Activated CD4-positive, alpha-beta T cell treated with anti-CD3 and anti-CD28 coated beads, Interleukin-2, amount 50 U/mL, for 4 hours (primary cell): ENCODE data around the gene TPCN2.

ENCODE experiments used
- DNase-seq, 2 experiments: peaks; one replicate each; pipeline ENCODE4 v3.0.0-alpha.2; 2020

The TPCN2 gene

DNA sequence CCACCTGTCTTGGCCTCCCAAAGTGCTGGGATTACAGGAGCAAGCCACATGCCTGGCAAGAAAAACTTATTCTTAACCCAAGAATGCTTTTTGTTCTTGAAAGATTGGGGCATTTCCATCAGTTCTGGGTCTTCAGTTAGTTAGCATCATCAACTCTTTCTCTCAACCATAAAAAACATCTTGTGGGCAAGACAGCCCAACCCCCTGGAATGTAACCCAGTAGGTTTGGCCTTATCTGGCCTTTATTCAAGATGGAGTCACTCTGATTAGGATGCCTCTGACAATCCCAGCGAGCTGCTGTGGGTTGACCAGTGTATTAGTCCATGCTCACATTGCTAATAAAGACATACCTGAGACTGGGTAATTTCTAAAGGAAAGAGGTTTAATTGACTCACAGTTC is 9.2 kb upstream of the TPCN2 start:
- DNase-seq, result no peak

DNA sequence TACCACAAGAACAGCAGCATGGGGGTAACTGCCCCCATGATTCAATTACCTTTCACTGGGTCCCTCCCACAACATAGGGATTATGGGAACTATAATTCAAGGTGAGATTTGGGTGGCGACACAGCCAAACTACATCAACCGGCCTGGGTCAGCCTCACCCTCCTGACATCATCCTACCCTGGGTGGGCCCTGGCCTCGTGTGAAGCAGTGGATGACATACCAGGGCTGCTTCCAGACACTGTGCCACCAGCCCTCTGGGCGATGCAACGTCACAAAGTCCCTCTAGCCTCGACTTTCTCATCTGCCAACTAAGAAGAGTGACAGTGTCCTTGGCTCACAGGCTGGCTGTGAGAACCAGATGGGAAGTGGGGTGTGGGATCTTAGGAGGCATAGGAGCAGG is 8.7 kb upstream of the TPCN2 start:
- no peak for DNase-seq

DNA sequence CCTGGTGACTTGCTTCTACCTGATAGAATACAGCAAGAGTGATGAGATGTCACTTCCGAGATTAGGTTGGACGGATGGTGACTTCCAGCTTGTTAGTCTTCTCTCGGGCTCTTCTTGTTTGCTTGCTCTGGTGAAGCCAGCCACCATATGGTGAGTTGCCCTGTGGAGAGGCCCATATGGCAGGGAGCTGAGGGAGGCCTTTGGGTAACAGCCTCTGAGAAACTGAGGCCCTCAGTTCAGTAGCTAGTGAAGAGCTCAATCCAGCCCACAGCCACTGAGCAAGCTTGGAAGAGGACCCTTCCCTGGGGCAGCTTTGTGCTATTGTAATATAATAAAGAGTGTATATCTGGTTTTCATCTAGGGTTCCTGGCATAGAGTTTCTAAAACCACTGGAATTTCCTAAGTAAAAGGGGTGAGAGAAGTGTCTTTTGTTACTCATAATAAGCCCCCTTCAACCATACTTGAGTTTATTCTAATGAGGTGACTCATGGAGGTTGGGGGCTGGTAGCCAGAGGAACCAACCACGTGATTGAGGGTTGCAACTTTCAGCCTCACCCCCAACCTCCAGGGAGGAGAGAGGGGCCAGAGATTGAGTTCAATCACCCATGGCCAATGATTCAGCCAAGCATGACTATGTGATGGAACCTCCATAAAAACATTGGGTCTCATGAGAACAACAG is 8.0 kb upstream of the TPCN2 start:
- no peak for DNase-seq

DNA sequence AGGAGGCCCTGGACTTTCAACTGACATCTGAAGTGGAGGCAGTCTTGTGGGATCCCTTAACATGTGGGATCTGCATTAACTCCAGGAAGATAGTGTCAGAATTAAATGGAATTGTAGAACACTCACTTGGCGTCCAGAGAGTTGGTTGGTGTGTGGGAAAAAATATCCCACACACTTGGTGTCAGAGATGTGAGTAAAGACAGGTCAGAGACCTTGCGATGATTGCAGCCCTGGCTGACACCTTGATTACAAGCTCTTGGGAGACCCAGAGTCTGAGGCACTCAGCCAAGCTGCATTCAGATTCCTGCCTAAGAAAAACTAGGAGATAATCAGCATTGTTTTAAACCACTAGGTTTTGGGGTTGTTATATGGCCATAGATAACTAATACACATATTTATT is 7.2 kb upstream of the TPCN2 start:
- no peak for DNase-seq

DNA sequence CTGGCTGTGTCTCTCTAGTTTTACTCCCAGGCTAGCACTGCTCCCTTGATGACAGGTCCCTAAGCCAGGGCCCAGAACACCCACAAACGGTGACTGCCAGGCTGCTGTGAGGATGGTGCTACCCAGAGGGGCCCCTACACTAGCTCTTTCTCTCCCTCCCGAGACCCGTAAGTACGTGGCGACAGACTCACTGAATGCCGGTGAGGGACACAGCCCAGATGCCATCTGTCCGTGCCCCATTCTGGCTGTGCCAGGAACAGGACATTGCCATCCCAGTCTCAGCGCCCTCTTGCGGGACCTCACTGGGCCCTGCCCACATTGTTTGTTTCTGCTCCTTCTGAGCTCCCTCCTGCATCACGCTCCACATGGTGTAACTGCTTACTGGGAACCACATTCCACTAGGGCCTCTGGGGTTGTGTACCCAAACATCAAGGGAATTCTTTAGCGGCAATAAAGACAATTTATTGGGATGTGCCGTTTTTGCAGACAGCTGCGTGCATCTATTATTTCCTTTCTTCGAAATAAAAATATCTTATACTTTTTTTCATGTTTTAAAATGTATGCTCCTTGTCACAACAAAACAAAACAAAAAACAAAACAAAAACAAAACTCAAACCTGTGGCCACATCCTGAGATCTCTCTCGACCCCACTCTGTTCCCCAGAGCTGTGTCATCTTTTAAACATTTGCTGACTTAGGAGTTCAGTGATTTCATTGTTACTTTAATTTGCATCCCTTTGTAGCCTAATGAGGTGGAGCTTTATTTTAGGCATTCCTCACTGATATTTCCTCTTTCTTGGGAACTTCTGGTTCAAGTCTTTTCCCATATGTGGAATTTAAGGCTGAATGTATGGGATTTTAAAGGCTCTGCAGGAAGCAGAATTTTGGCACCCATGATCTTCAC is 4.4 kb upstream of the TPCN2 start:
- DNase-seq, result no peak

DNA sequence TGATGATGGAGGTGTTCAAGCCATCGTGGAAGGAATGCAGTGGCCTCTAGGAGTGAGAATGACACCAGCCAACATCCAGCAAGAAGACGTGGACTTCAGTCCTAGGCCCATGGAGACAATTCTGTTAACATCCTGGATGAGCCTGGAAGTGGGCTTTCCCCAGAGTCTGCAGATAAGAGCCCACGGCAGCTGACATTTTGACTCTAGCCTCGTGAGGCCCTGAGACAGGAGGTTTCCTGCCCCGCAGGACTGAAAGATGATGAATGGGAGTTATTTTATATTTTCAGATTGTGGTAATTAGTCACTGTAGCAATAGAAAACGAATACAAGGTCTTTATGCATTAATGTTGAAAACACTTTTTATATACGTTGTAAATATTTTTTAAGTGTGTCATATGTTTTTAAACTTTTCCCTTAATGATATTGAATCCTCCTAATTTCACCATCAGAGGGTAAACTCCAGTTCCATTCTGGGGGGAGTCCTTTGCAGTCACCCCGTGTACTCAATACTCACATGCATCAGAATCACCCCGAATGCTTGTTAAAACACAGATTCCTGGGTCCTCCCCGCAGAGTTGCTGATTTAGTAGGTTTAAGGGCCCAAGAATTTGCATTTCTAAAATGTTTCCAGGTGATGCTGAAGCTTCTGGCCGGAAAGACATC is 570 bp upstream of the TPCN2 start:
- DNase-seq, result no peak

DNA sequence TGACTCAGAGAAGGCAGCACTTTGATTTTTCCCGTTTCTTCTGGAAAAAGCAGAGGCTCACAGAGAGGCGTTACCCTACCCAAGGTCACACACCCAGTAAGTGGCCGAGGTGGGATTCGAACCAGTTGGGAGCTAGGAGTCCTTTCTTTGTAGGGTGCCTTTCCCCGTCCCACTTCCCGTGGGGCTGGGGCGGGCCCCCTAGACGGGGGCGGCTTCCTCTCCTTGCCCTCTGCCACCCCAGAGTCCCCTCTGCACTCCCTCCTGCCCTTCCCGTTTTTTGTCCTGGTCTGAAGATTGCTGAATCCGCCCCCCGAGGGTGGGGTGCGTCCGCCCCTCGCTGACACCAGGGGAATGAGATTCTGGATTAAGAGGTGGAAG is 747 bp downstream of the TPCN2 start:
- no peak for DNase-seq

DNA sequence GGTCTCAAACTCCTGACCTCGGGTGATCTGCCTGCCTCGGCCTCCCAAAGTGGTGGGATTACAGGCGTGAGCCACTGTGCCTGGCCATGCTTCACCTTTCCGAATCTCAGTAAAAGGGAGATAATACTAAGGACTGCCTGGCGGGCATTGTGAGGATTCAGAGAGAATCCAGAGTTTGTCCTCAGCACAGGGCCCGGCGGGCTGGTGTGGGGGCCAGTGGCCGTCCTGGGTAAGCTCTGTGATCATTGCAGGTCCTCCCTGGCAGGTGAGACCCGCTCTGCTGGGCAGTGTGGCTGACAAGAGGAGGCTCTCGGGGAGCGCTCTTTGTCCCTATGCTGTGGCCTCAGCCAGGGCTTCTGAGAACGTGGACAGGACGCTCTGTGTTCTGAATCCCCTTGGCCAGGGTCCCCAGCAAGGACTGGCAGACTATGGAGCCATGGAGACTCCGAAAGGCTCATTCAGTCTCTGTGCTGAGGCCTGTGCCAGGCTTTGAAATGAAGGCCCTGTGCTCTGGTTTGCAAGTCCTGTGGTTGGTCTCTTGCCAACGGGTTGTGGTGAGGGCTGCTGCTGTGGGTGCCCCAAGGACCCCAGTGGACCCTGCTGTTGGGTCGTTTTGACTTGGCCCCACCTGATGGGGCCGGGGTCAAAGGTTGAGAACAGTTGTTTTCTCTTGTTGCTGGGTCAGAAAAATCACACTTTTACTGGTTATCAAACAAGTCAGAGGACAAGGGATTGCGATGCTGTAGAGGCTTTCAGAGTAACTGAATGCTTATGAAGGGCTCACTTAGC is 2.1 kb downstream of the TPCN2 start:
- DNase-seq, result no peak

DNA sequence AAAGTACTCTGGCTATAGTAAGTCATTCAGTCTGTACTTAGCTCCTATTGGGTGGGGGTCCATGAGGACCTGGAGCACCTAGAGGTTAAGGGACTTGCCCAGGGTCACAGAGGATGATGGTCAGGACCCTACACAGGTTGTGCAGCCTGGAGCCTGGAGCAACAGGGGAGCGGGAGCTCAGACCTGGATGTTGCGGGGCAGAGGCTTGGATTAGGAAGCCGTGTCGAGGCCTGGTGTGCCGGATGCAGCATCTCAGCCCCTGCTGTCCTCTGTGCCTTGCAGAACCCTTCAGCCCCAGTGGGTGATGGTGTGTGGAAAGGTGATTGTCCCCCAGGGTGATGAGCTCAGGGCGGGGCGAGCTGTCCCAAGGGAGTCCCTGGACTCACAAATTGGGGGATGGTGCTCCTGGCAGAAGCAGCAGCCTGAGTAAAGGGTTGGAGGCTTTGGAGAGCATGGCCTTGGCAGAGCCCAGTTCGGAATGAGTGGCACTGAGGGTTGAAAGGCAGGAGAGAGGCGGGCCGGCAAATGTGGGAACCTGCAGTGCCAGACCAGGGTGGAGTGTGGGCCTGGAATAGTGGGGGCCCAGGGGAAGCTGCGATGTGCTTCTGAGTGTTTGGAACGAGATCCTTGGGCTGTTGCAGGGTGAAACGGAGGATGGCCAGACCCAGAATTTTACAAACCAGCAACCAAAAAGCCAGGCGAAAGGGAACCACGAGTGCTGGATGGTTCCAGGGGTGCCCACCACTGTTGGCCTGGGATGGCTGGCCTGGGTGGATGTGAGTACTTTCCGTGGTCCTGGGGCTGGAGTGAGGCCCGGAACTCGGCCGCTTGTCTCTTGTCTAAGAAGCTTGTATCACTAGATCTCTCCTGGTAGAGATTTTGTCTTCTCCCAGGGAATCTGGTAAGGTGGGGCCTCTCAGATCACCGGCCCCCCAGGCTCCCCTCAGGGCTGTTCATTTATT is 2.9 kb downstream of the TPCN2 start:
- no peak for DNase-seq

DNA sequence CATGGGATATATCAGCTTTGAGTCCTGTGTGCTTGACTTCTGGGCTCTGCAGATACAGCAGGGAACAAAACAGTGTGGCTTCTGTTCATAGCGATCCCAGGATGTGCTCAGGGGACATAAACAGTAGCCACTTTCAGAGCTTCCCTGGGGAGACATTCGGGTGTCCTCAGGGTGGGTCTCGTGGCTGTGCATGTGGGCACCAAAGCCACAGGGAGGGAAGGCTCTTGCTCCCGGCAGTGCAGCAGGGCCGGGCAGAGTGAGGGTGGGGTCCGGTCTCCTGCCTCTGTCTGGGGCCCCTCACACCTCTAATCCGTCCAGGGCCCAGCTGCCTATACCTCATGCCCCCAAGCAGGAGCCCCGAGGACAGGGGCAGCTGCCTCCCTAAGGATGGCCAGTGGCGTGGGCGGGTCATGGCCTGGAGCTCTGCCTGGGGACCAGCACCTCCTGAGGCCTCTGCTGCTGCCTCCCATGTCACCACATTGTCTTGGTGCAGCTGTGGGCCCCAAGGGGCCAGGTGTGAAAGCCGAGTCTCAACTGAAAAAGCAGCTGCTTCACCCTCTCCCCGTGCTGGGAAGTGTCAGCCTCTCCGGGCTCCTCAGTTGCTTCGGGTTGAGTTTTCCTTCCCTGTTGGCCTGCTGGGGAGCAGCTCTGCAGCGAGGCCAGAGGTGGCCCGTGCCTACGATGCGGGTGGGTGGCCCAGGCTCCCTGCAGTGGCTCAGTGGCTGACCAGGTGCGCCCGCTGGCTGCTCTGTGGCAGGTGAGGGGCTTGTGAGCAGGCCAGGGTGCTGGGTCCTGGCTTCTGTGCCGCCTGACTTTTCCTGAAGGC is 3.8 kb downstream of the TPCN2 start:
- no peak for DNase-seq

DNA sequence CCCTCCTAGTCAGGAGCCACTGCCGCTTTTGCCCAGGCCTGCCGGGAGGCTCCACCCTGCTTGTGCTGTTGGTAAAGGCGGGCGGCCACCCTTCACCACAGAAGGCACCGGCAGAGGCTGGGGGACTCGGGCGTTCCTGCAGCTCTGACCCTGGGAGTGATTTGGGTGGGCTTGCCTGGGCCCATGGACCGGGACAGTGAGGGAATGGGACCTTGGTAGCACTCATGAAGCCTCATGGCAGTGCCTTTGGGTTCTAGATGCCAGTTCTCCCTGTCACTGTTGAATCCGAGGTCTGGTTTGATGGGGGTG is 4.4 kb downstream of the TPCN2 start:
- DNase-seq, result no peak

DNA sequence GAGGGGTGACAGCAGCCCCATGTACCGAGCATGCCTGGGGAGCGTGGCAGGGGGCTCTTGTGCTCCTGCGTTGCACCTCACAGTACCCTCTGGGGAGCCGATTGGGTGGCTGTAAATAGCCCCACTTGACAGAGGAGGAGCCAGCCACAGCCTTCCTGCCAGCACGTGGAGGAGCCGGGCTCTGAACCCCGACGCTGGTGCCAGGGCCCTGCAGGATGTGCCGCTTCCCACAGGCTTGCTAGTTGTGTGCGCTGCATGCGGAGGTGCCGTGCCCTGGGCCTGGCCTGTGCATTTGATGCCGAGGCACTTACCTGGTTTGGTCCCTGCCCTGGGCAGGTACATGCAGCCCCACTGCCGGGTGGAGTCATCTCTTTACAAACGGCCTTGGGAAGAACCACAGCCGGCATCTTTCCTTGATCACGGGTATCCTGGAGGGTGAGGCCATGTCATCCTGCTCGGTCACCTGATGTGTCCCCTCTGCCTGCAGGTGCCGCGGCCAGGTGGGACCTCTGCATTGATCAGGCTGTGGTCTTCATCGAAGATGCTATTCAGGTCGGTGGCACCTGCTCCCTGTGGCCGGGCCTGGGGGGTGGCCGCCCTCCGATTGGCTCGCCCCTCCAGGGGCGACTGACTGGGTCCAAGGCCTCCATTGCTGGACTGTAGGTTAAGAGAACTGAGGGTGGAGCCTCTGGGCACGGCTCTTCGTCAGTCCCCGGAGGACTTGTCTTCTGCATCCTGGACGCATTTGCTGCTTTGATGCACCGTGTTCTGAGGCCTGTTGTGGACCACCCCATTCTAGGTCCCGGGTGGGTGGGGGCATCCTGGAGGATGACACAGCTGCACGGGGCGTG is 5.0 kb downstream of the TPCN2 start:
- no peak for DNase-seq

DNA sequence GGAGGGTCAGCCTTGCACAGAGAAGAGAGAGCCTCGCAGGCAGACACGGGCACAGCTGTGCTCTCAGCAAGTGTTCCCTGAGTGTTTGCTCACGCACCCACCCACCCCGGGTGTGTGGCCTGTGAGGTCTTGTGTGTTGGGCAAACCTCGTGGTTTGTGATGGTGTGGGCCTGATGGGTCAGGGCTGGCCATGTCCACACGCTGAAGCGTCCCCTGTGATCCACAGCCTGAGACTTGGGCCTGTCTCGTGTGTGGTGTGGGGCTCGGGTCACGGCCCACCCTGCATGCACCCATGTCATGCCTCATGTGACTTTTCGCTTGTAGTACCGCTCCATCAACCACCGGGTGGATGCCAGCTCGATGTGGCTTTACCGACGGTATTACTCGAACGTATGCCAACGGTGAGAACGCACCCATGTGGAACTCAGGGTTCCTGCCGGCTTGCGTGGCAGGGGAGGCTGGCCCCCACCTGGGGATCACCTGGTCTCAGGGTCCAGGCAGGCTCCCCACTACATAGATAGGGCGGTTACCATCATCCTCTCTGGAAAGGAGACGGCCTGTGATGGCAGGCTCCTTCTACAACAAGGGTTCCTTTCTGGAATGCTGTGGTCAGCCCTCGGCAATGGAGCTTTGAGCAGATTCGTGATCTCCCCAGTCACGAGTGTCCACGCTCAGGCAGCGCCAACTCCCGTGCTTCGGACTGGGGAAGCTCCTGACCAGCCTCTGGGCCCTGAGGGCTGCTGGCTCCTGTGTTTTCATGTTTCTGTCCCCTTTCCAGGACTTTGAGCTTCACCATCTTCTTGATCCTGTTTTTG is 5.9 kb downstream of the TPCN2 start:
- no peak for DNase-seq

DNA sequence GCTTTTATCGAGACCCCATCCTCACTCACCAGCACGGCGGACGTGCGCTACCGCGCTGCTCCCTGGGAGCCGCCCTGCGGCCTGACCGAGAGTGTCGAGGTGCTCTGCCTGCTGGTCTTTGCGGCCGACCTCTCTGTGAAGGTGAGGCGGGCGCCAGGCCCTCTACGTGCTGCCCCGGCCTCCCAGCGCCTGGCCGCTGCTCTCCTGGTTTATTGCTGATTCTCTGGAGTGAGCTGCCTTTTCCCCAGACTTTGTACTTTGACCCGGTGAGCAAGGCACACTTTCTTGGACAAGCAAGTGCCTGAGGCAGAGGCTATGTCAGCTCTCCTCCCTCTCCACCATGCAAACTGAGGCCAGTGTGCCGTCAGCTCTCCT is 6.5 kb downstream of the TPCN2 start:
- DNase-seq, result no peak

DNA sequence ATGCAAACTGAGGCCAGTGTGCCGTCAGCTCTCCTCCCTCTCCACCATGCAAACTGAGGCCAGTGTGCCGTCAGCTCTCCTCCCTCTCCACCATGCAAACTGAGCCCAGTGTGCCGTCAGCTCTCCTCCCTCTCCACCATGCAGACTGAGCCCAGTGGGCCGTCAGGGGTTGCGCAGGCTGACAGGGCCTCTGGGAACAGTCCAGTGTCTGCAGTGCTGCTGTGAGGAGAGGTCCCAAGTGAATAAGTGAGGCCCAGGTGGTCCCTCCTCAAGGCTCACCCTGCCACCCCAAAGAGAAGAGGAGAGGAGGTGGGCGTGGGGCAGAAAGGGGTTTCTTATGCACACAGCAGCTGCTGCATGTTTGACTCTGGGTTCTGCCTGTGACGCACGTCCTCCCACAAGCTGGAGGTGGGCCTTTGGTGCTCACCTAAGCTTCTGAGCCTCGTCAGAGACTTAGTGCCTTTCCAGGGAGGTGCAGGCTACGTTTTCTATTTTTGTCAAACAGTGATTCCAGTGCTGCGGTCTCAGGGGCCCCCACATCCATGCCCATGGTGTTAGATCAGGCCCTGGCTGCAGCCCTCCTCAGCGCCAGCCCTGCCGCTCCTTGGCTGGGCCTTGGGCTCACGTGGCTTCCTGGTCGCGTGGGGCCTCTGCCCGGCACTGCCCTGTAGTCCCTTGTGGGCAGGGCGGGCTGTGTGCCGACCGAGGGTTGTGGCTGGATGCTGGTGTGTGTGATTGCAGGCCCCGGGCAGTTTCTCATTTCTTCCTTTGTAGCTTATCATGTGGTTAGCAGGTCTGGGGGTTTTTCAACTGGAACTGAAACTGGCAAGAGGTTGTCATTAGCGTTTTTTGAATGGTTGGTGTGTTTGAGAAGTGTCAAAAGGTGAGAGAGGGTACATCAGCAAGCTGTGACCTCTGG is 7.1 kb downstream of the TPCN2 start:
- DNase-seq, result no peak

DNA sequence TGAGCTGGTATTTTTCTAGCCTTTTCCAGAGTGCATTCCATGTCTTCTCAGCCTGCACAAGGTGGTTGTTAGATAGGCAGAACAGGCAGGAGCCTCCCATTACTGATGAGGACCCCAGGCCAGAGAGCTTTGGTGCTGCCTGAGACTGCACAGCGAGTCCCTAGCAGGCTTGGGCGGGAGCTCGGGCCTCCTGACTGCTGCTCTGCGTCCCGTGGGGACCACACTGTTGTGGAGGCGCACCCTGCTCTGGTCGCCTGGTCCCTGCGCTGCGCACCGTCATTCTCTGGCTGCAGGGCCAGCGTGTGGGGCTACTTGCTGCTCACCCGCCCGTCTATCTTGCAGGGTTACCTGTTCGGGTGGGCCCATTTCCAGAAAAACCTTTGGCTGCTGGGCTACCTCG is 8.5 kb downstream of the TPCN2 start:
- DNase-seq, result no peak

DNA sequence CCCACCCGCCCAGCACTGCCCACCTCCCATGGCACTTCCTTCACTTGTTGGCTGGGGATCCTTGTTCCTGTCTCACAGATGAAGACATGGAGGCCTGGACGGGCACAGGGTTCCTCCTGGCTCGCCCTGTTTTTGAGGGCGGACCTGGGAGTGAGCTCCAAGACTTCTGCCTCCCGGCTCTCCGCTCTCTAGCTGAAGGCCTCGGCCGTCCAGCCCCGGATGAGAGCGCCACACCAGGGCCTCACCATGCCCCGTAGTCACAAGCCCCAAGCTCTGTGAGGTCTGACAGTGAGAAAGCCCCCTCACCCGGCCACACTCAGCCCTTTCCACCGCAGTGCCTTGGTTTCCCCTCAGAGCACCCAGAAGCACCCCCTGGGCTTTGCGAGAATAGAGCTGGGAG is 9.1 kb downstream of the TPCN2 start:
- DNase-seq, result no peak
